A673 (cell line): Measurements from ENCODE around the gene EFL1.

ENCODE experiments used
- CTCF ChIP-seq: fragments of 300-800, 200-600 bp; sonication (generic); conservative IDR thresholded peaks from 2 replicates; pipeline ENCODE4 v1.5.1; 2017; ENCODE audit warnings: low read depth, mild to moderate bottlenecking, antibody characterized with exemption, low read length, moderate library complexity, mixed read lengths
- EZH2 ChIP-seq: fragments of 200-600 bp; sonication (generic); IDR thresholded peaks from 2 replicates; pipeline ENCODE4 v1.6.1; 2017; ENCODE audit warnings: borderline replicate concordance, low read depth, mild to moderate bottlenecking, mixed read lengths, antibody characterized with exemption, low read length; ENCODE audit not compliant: poor library complexity, severe bottlenecking

- no peak for TF ChIP-seq CTCF
- TF ChIP-seq EZH2, result no peak
Measured at GRCh38 chr15:82174471-82175235, 87.9 kb downstream of the EFL1 start.
